B cell (primary cell): ENCODE measurements around the gene TOP1.

ENCODE experiments used
- EZH2 ChIP-seq: IDR thresholded peaks from 2 replicates; pipeline ENCODE4 v1.6.1; 2012; ENCODE audit warnings: borderline replicate concordance, low read depth, mild to moderate bottlenecking, moderate library complexity, low read length; ENCODE audit not compliant: insufficient read depth, poor library complexity, severe bottlenecking
- TF ChIP-seq, protein P1 (sequence below): fragments of 200-600 bp; IDR thresholded peaks from one replicate; pipeline ENCODE4 v1.8.0; 2022; ENCODE audit warnings: antibody characterized with exemption, mild to moderate bottlenecking

DNA sequence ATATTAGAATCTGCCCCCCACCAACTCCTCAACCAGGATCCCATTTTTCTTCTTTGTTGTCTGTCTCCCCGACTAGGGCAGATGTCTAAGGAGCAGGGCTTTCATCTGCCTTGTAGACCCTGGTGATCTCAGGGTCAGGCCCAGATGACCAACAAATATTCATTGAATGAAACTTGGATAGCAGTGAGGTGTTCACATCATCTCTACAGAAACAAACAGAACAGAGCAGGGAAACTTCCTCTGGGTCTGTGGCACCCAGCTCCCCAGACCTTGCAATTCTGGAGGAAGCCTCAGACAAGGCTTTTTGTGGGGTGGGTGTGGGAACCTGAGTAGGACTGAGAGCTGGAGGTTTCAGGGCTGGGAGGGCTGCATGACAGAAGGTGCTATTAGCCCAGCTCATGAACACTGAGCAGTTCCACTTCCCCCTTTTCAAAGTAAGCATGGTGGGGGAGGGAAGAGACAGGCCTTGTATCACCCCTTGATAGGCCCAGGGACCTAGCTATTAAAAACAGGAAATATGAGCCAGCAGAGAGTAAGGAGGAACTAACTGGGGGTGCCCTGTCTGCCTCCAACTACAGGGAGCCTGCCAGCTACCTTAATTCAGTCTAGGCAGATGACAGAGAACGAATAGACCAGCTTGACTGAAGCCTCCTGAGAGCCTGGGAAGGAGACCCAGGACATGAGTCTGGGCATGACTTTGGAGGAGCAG, 37.3 kb upstream of the TOP1 start:
- TF ChIP-seq, protein P1, sequence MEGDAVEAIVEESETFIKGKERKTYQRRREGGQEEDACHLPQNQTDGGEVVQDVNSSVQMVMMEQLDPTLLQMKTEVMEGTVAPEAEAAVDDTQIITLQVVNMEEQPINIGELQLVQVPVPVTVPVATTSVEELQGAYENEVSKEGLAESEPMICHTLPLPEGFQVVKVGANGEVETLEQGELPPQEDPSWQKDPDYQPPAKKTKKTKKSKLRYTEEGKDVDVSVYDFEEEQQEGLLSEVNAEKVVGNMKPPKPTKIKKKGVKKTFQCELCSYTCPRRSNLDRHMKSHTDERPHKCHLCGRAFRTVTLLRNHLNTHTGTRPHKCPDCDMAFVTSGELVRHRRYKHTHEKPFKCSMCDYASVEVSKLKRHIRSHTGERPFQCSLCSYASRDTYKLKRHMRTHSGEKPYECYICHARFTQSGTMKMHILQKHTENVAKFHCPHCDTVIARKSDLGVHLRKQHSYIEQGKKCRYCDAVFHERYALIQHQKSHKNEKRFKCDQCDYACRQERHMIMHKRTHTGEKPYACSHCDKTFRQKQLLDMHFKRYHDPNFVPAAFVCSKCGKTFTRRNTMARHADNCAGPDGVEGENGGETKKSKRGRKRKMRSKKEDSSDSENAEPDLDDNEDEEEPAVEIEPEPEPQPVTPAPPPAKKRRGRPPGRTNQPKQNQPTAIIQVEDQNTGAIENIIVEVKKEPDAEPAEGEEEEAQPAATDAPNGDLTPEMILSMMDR, result no peak
- no peak for TF ChIP-seq EZH2
